HG02759 (cell line): ENCODE data around the gene PLP1.

ENCODE experiments used
- ATAC-seq: cut with Tn5 transposase; IDR thresholded peaks from one replicate; pipeline ENCODE4 v1.9.1; 2021; ENCODE audit warnings: mild to moderate bottlenecking, moderate library complexity; ENCODE audit not compliant: unreplicated experiment

Gene PLP1

GRCh38 chrX:103823591-103823990 lies 47.0 kb downstream of the PLP1 start:
- ATAC-seq: no peak

GRCh38 chrX:103825881-103826280 lies 49.2 kb downstream of the PLP1 start:
- no peak for ATAC-seq

- no peak for ATAC-seq
Observed at GRCh38 chrX:103828529-103828928, 51.9 kb downstream of the PLP1 start.

DNA sequence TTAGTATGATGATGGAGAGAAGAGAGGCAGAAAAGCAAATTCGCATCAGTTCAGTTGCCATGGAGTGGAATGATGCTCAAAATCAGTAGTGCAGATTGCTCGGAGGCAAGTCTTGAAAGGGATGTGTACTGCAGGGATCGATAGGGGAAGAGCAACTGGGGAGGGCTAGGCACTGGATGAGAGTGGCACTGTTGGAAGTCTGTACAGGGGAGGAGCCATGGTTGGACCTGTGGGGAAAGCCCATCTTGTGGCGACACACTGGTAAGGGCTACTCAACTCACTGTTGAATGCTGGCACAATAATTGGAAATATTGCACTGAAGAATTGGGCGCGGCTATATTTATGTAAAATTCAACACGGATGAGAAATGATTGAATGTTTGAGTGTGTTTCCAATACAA lies 54.2 kb downstream of the PLP1 start:
- ATAC-seq: no peak

- peak; percentile 10 for ATAC-seq
Observed at GRCh38 chrX:103831342-103831802, 54.7 kb downstream of the PLP1 start.

- ATAC-seq: peak; percentile 96
Observed at GRCh38 chrX:103831803-103832544, 55.3 kb downstream of the PLP1 start, which contains the start of gene RAB9B. TSS of gene RAB9B (minus strand) at chrX:103832257. CDS start at chrX:103825784, 6,473 bp downstream.

GRCh38 chrX:103839404-103839803 lies 62.8 kb downstream of the PLP1 start:
- ATAC-seq: no peak
